ENCODE results near the gene SLC22A7.

The SLC22A7 gene

GRCh38 chr6:43260791-43261190 is 37.3 kb upstream of the SLC22A7 start:
- ChIA-PET POLR2A (no interaction called here), CTCF (interaction anchor here (2.3 to 6.6 kb wide), 2 partner anchors 227 to 246 kb away, joined by 5 to 77 read pairs; partner anchors contain the start of gene LRRC73)
- DNase-seq (ENCODE audit: extremely low spot score) = no peak
- TF ChIP-seq CTCF (IDR thresholded peaks at IDR 0.05; ENCODE audit: control extremely low read depth, extremely low read depth, low read depth, missing control alignments) = no peak

GRCh38 chr6:43261198-43261597 is 36.9 kb upstream of the SLC22A7 start:
- TF ChIP-seq CTCF (IDR thresholded peaks at IDR 0.05; ENCODE audit: control extremely low read depth, extremely low read depth, low read depth, missing control alignments) = no peak
- ChIA-PET CTCF (interaction anchor here (1.0 to 6.6 kb wide), 6 partner anchors 8 to 246 kb away, joined by 3 to 77 read pairs (median 6); partner anchors contain the start of genes DNPH1 and LRRC73), POLR2A (interaction anchor here (0.7 to 1.0 kb wide), 2 partner anchors 33 to 38 kb away, joined by 3 to 8 read pairs; no protein-coding TSS in a partner anchor)
- DNase-seq (ENCODE audit: extremely low spot score) = no peak

- TF ChIP-seq CTCF (IDR thresholded peaks at IDR 0.05; ENCODE audit: control extremely low read depth, extremely low read depth, low read depth, missing control alignments) = no peak
- POLR2A ChIA-PET = interaction anchor here (1.0 kb wide), 1 partner anchor 34 kb away, joined by 3 read pairs; no protein-coding TSS in a partner anchor
- DNase-seq (ENCODE audit: extremely low spot score) = no peak
- CTCF ChIA-PET = interaction anchor here (0.8 to 6.6 kb wide), 17 partner anchors 9 to 245 kb away, joined by 3 to 77 read pairs (median 5); partner anchors contain the start of genes DLK2, DNPH1 and LRRC73
Measured at GRCh38 chr6:43262000-43262779, 35.9 kb upstream of the SLC22A7 start.

GRCh38 chr6:43262780-43263313 is 35.2 kb upstream of the SLC22A7 start:
- POLR2A ChIA-PET = no interaction called here
- DNase-seq (ENCODE audit: extremely low spot score) = no peak
- TF ChIP-seq CTCF (IDR thresholded peaks at IDR 0.05; ENCODE audit: control extremely low read depth, extremely low read depth, low read depth, missing control alignments) = no peak
- CTCF ChIA-PET = interaction anchor here (0.8 to 6.6 kb wide), 22 partner anchors 8 to 244 kb away, joined by 3 to 77 read pairs (median 4); partner anchors contain the start of genes DLK2, DNPH1 and LRRC73

GRCh38 chr6:43263314-43264178 is 34.5 kb upstream of the SLC22A7 start:
- CTCF ChIA-PET = interaction anchor here (0.6 to 6.6 kb wide), 24 partner anchors 9 to 243 kb away, joined by 3 to 77 read pairs (median 4); partner anchors contain the start of genes DLK2, DNPH1 and LRRC73
- POLR2A ChIA-PET = no interaction called here
- TF ChIP-seq CTCF (IDR thresholded peaks at IDR 0.05; ENCODE audit: control extremely low read depth, extremely low read depth, low read depth, missing control alignments) = peak; percentile 94
- DNase-seq (ENCODE audit: extremely low spot score) = peak; percentile 93

Data from GM10248 (cell line).